NCI-H146 treated with DMSO at 0.1 percent for 48 hours (cell line): ENCODE measurements around the gene SUPT16H.
"Not testable (repeated sequence)": the region's sequence is repeated elsewhere in the genome, so short reads cannot be mapped to it uniquely, and the experiment has no call there.

Experiments
- DNase-seq: peaks from one replicate; lab custom pipeline; 2025; ENCODE audit not compliant: unreplicated experiment; lab: John Stamatoyannopoulos, UW

Gene SUPT16H

GRCh38 chr14:21383848-21384493 is at the start of gene SUPT16H:
TSS of gene SUPT16H (minus strand) at chr14:21384019. CDS start at chr14:21383927, 92 bp downstream.
- DNase-seq: peak; percentile 91

- no peak for DNase-seq
These were observed 47.3 kb upstream of the SUPT16H start for GRCh38 chr14:21431126-21431525.

DNA sequence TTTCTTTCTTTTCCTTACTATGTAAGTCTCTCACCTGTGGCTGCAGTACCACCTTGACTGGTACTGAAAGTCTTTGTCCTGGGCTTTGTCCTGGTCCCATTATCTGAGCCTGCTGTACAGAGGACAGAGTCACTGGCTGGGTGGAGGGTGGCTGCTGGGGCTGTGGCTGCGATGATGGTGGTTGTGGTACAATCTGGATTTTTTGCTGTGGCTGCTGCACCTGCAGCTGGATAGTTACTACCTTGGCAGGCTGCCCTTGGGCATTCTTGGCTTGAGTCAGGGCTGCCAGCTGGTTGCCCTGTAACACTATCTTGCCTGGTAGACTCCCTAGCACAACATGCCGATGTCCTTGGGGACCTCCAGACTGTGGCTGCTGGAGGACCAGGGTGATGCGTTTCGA is 45.1 kb upstream of the SUPT16H start:
- no peak for DNase-seq

DNA sequence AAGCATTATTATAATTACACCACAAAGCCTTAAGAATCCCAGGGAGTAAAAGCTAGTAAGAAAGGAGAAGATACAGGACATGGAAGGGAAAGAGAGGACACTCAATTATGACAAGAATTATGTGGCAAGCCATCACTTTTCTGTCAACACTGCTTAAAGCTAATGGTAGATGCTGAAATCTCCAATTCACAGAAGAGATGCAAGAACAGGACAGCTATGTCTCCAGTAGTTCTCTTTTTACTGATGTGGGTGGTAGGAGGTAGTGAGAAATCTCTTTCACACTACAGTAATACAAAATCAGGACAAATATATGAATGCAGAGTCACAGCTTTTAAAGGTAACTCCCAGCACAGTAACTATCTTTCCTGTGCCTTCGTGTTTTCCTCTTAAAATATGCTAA is 42.9 kb upstream of the SUPT16H start:
- DNase-seq: no peak

- no peak for DNase-seq
These were observed 35.7 kb upstream of the SUPT16H start for GRCh38 chr14:21419528-21419927.

DNA sequence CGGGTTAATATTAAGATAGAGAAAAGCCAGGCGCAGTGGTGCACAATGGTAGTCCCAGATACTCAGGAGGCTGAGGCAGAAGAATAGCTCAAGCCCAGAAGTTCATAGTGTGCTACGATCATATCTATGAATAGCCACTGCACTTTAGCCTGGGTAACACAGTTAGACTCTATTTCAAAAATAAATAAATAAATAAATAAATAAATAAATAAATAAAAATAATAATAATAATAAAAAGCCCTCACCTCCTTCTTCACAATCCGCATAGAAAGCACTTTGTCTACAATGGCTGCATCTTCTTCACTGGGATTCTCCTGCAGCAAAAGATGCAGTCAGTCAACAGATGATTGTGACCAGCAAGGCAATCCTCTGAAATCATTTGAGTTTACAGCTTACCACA is 31.5 kb upstream of the SUPT16H start:
- DNase-seq: no peak

GRCh38 chr14:21414137-21414631 is 30.4 kb upstream of the SUPT16H start:
- no peak for DNase-seq

GRCh38 chr14:21408147-21408546 is 24.3 kb upstream of the SUPT16H start:
- no peak for DNase-seq

DNA sequence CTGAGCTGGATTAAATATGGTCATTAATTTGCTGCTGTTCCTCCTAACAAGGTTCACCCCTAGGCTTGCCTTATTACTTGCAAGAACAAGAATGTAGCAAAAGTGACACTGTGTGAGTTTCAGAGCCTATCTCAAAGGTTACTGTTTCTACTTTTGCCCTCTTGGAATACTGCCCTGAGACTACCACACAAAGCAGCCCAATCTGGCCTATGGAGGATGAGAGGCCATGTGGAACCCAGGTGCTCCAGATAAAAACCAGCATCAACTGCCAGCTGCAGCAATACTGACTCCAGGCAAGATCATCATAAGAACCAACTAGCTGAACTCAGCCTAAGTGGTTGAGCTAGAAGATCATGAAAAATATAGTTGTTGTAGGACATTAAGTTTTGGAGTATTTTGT is 22.4 kb upstream of the SUPT16H start:
- DNase-seq: no peak

- DNase-seq: no peak
These were observed 21.3 kb upstream of the SUPT16H start for GRCh38 chr14:21405097-21405496.

DNA sequence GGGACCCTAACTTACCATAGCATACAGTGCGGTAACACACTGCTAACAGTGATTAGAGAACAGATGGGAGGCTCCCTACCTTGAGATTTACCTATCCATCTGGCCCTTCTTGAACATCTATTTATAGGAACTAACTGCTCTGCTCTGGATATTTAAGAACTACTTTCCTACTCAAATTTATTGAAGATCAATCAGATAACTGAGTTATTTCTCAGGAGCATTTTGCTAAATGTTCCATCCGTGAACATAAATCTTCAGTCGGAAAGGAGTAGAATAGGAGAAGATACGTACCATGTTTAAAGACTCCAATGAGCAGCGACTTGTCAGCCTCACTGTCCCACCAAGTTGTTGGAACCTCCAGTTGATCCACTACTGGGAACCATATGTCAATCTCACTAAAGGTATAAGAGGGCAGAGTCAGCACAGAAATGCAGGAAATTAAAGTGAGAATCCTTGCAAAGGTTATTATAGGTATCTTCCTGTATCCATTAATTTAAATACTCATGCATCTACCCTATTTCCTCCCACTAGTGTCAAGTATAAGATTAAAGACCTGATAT is 15.6 kb upstream of the SUPT16H start:
- DNase-seq: no peak

DNA sequence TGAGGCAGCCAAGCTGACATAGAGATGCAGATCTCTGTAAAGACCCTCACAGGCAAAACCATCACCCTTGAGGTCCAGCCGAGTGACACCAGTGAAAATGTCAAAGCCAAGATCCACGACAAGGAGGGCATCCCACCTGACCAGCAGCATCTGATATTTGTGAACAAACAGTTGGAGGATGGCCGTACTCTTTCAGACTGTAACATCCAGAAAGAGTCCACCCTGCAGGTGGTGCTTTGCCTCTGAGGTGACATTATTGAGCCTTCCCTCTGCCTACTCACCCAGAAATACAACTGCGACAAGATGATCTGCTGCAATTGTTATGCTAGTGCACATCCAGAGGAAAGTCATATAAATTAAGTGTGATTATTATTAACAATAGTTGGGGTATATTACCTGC is 15.1 kb upstream of the SUPT16H start:
- DNase-seq: no peak

- DNase-seq: no peak
These were observed 11.6 kb upstream of the SUPT16H start for GRCh38 chr14:21395450-21395849.

GRCh38 chr14:21385188-21385904 is 1.5 kb upstream of the SUPT16H start:
- peak; percentile 59 for DNase-seq

DNA sequence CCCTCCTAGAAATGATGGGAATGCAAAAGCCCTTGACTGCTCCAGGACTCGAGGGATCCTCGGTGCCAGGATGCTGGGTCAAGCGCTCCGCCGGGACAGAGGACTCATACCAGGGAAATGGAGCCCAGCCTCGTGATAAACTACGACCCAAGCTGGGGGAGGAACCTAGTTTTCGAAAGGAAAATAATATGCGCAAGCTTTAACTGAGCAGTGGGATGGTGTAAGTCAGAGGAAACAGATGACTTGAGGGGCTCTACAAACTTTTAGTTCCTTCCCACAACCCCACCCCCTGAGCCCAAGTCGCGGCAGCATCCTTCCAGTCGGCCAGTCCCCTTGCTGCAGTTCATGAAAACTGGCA is 654 bp upstream of the SUPT16H start:
- no peak for DNase-seq

- peak; percentile 39 for DNase-seq
These were observed 652 bp downstream of the SUPT16H start for GRCh38 chr14:21382886-21383847.

DNA sequence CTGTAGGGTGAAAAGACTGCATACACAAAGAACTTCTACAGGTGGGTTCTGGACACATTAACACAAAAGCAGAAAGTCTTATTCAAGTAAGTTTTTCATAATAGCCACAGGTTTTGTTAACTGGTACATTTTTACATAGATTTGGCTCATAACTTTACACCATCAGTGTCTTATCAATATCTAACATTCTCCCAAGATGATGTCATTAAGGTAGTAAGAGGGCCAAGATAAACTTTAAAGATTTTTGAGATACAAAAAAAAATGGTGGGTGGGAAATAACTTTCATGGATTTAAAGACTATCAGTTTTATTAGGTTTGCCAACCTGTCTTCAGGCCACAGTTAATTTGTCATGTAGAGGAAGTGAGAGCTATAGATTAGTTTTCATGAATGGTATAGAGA is 1.7 kb downstream of the SUPT16H start:
- DNase-seq: no peak

DNA sequence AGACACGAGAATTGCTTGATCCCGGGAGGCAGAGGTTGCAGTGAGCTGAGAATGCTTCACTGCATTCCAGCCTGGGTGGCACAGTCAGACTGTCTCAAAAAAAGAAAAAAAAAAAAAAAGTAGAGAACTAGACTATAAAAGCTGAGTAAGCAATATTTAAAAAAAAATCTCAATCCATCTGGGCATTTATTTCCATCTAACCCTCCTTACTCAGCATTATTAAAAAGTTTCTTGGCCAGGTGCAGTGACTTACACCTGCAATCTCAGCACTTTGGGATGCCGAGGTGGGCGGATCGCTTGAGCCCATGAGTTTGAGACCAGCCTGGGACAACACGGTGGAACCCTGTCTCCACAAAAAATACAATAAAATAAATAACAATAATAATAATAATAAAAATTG is 4.5 kb downstream of the SUPT16H start:
- DNase-seq: no peak

GRCh38 chr14:21373980-21374379 is 9.8 kb downstream of the SUPT16H start:
- no peak for DNase-seq

DNA sequence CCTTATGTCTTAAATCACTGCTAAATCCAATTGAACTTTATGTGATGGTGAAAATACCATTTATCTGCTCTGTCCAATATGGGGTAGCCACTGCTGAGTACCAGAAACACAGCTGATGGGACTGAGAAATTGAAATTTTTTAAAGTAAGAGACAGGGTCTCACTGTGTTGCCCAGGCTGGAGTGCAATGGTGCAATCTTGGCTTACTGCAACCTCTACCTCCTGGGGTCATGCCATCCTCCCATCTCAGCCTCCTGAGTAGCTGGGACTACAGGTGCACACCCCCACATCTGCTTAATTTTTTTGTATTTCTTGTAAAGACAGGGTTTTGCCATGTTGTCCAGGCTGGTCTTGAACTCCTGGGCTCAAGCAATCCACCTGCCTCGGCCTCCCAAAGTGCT is 11.0 kb downstream of the SUPT16H start:
- DNase-seq: not testable (repeated sequence)
